BLaER1 (cell line): Measurements from ENCODE around the gene SBF2.

Source experiments
- H3K27ac ChIP-seq: shearing (Covaris generic); formaldehyde crosslinking; 2 replicates; pipeline ENCODE4 v1.8.1; 2022
- H3K27me3 ChIP-seq: shearing (Covaris generic); formaldehyde crosslinking; 2 replicates; pipeline ENCODE4 v1.8.1; 2022
- H3K36me3 ChIP-seq: shearing (Covaris generic); formaldehyde crosslinking; 2 replicates; pipeline ENCODE4 v1.8.1; 2022
- H3K4me1 ChIP-seq: shearing (Covaris generic); formaldehyde crosslinking; 2 replicates; pipeline ENCODE4 v1.8.1; 2022
- H3K4me2 ChIP-seq: shearing (Covaris generic); formaldehyde crosslinking; 2 replicates; pipeline ENCODE4 v1.8.1; 2022
- H3K4me3 ChIP-seq: shearing (Covaris generic); formaldehyde crosslinking; 2 replicates; pipeline ENCODE4 v1.8.1; 2022
- H3K9ac ChIP-seq: shearing (Covaris generic); formaldehyde crosslinking; 2 replicates; pipeline ENCODE4 v1.8.1; 2022
- H3K9me3 ChIP-seq: shearing (Covaris generic); formaldehyde crosslinking; 2 replicates; pipeline ENCODE4 v1.8.1; 2022
- H4K20me1 ChIP-seq: shearing (Covaris generic); formaldehyde crosslinking; 2 replicates; pipeline ENCODE4 v1.8.1; 2022
- Cebpa-rat ChIP-seq: shearing (Covaris generic); IDR thresholded peaks from 2 replicates; pipeline ENCODE4 v1.8.1; 2022

Gene SBF2

DNA sequence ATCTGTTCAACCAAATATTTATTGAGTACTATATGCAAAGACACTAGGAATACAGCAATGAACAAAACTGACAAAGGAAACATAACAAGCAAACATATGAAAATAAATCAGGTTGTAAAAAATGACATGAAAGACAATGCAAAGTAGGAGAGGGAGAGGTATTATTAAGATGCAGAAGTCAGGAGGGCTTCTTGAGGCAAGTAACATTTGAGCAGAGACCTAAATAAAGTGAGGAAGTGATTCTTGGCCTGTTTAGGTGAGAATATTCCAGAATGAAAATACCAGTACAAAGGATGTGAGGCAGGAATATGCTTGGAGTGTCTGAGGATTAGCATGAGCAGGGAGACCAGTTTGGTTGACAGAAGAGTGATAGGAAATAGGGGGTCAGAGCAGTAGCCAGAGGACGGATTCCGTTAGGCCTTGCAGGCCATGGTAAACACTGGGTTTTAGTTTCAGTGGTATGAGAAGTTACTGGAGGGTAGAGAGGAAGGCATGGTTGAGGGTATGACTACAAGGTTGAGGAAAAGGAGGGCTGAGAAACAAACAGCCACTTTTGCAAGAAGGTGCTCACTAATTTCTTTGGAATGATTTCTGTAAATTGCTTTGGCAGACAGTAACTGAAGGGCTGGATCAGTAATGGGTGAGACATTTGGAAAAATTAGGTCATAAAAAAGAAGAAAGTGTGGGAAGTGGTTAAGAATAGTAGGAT is 438.3 kb downstream of the SBF2 start:
- Histone ChIP-seq H3K9me3 (no peaks in the 10 kb centered on the region), H3K27ac (peak overlapping the region; percentile 87), H3K4me3 (peak overlapping the region; percentile 43; the same call in 1 of the 2 replicates), H3K4me2 (peak overlapping the region; percentile 79), H3K27me3 (no peaks in the 10 kb centered on the region), H3K4me1 (peaks cover 76% of the 10 kb centered on the region), H3K36me3 (no peaks in the 10 kb centered on the region), H4K20me1 (no peaks in the 10 kb centered on the region), H3K9ac (peak overlapping the region; percentile 56)
- TF ChIP-seq Cebpa-rat = no peak

DNA sequence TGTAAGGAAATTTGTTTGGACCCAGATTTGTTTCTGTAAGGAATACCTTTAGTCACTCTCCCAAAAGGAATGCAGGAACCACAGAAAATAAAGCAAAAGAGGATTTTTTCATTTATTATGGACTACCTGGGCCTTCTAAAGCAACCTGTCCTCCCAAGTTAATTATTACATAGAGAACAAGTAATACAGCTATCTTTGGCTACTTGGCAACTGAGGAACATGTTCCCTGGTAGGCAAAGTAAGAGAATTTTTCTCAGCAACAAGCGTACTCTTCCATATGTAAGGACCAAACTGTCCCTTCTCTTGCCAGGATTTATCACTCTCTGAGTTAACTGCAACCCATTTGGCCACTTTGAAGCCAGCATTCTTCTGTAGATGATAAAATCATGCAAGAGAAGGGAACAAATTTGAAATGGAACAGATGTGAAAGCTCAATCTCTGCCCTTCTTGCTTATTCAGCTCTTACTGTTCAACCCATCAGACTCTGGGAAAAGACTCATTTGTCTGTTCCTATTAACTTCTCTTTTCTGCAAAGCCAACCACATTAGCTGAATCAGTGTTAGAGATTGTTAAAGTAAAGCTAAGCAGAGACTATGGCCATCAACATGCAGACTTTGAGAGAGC is 440.0 kb downstream of the SBF2 start:
- TF ChIP-seq Cebpa-rat = no peak

GRCh38 chr11:9852465-9852864 is 441.6 kb downstream of the SBF2 start:
- Histone ChIP-seq H3K27me3 (no peaks in the 10 kb centered on the region), H3K9me3 (no peaks in the 10 kb centered on the region), H3K4me3 (no peak overlapping the region), H3K4me1 (peaks cover 47% of the 10 kb centered on the region), H3K27ac (no peak overlapping the region), H3K9ac (no peak overlapping the region), H4K20me1 (no peaks in the 10 kb centered on the region), H3K36me3 (no peaks in the 10 kb centered on the region), H3K4me2 (no peak overlapping the region)
- TF ChIP-seq Cebpa-rat = no peak

More for the DNA sequence above, 440.0 kb downstream of the SBF2 start:
- H4K20me1 ChIP-seq = no peaks in the 10 kb centered on the region
- H3K9me3 ChIP-seq = no peaks in the 10 kb centered on the region
- no peak overlapping the region for H3K4me3 ChIP-seq
- H3K9ac ChIP-seq = no peak overlapping the region; the same call in 1 of the 2 replicates
- H3K36me3 ChIP-seq = no peaks in the 10 kb centered on the region
- H3K4me2 ChIP-seq = peak overlapping the region; percentile 79
- H3K4me1 ChIP-seq = peaks cover 59% of the 10 kb centered on the region
- H3K27me3 ChIP-seq = no peaks in the 10 kb centered on the region
- H3K27ac ChIP-seq = peak overlapping the region; percentile 87

DNA sequence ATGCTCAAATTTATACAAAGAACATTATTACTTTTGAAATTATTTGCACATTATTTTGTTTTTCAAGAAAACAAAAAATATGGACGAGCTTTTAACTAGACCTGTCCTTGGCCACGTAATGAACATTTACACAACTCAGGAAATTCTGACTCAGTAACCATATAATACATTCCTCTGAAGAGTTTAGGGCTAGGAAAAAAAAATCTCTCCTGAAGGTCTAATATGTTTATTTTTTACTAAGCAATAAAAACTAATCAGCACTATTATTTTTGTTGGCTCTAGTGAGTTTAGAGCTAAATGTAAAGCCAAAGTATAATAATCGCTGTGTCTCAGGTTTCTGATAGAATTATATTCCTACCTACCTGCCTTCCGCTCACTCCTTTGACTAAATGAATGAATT is 442.7 kb downstream of the SBF2 start:
- H3K4me3 ChIP-seq = no peak overlapping the region
- H3K27ac ChIP-seq = no peak overlapping the region
- peaks cover 37% of the 10 kb centered on the region for H3K4me1 ChIP-seq
- no peak overlapping the region for H3K9ac ChIP-seq
- TF ChIP-seq Cebpa-rat = no peak
- no peaks in the 10 kb centered on the region for H3K9me3 ChIP-seq
- H3K36me3 ChIP-seq = no peaks in the 10 kb centered on the region
- H4K20me1 ChIP-seq = no peaks in the 10 kb centered on the region
- no peak overlapping the region for H3K4me2 ChIP-seq
- H3K27me3 ChIP-seq = no peaks in the 10 kb centered on the region

DNA sequence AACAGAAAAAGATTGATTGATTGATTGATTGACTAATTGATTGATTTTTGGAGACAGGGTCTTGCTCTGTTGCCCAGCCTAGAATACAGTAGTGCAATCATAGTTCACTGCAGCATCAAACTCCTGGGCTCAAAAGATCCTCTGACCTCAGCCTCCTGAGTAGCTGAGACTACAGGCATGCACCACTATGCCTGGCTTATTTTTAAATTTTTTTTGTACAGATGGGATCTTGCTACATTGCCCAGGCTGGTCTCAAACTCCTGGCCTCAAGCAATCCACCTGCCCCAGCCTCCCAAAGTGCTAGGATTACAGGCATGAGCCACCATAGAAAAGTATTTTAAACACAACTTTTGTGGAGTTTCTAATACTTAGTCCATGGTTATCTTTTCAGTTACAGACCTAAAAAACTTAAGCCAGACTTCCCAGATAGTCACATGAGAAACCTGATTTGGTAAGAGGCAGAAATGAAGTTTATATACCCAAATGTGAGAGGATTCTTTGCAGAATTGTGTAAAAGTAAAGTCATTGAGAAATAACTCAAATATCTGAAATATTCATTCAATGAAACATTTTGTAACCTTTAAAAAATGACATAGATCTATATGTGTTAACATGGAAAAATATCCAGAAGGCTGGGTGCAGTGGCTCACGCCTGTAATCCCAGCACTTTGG is 443.7 kb downstream of the SBF2 start:
- Histone ChIP-seq H3K4me1 (peaks cover 27% of the 10 kb centered on the region), H3K9me3 (no peaks in the 10 kb centered on the region), H3K9ac (no peak overlapping the region), H3K36me3 (no peaks in the 10 kb centered on the region), H4K20me1 (no peaks in the 10 kb centered on the region), H3K4me3 (no peak overlapping the region), H3K27me3 (no peaks in the 10 kb centered on the region), H3K4me2 (no peak overlapping the region), H3K27ac (no peak overlapping the region)
- TF ChIP-seq Cebpa-rat = no peak

DNA sequence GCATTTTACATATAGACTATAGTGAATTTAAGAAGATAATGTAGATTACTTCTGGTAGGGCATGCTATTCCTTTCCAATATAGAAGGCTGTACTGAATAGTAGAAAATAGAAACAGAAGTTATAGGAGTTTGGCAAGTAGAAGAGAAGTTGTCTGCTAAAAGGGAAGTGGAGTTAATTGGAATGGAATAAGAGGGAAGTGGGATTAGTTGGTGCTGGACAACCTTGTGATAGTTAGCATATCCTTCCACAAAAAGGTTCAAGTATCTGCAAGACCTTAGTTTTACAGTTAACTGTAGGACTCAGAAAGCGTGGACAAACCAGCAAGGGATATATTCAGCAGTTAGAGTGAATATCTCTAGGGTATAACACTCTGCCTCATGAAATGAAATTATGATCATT is 444.6 kb downstream of the SBF2 start:
- H3K9me3 ChIP-seq = no peaks in the 10 kb centered on the region
- H3K36me3 ChIP-seq = no peaks in the 10 kb centered on the region
- no peaks in the 10 kb centered on the region for H4K20me1 ChIP-seq
- TF ChIP-seq Cebpa-rat = no peak
- H3K4me2 ChIP-seq = no peak overlapping the region
- no peak overlapping the region for H3K27ac ChIP-seq
- H3K4me1 ChIP-seq = peaks cover 17% of the 10 kb centered on the region
- H3K4me3 ChIP-seq = no peak overlapping the region
- H3K27me3 ChIP-seq = no peaks in the 10 kb centered on the region
- no peak overlapping the region for H3K9ac ChIP-seq

- no peak for TF ChIP-seq Cebpa-rat
- Histone ChIP-seq H4K20me1 (no peaks in the 10 kb centered on the region), H3K36me3 (no peaks in the 10 kb centered on the region), H3K27ac (no peak overlapping the region), H3K4me3 (no peak overlapping the region), H3K4me1 (peaks cover 5% of the 10 kb centered on the region), H3K27me3 (no peaks in the 10 kb centered on the region), H3K9ac (no peak overlapping the region), H3K9me3 (no peaks in the 10 kb centered on the region), H3K4me2 (peak overlapping the region; percentile 28; the same call in 1 of the 2 replicates)
Observed at GRCh38 chr11:9847636-9848035, 446.4 kb downstream of the SBF2 start.

GRCh38 chr11:9842923-9843322 is 451.1 kb downstream of the SBF2 start:
- Histone ChIP-seq H3K4me1 (peaks cover 5% of the 10 kb centered on the region), H3K4me3 (no peak overlapping the region)

DNA sequence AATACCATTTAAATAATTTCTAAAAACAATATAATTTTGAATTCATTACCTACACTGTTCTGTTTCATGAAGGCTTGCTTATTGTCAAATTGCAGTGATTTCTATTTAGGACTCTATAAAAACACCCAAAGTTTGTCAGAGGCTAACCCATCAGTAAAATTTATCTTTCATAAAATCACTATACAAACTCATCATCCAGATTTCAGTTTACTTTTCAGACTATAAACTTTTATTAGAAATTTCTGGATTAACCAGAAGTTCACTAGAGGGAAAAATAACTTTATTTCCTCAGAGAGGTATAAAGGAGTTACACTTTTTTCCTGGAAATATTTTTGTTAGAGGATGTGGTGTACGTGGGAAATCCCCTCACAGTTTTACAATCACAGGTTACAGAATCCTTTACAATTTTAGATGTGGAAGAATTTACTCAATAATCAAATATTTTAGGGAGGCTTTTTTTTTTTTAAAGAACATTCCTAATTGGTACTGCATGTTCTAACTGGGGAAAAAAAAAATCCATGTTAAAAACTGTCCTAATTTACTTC is 453.5 kb downstream of the SBF2 start:
- Histone ChIP-seq H4K20me1 (no peaks in the 10 kb centered on the region), H3K4me1 (no peaks in the 10 kb centered on the region), H3K36me3 (peaks cover 6% of the 10 kb centered on the region; the same call in 1 of the 2 replicates), H3K27ac (no peak overlapping the region), H3K9ac (no peak overlapping the region), H3K9me3 (no peaks in the 10 kb centered on the region), H3K4me3 (no peak overlapping the region), H3K27me3 (no peaks in the 10 kb centered on the region), H3K4me2 (no peak overlapping the region)
- no peak for TF ChIP-seq Cebpa-rat

More at GRCh38 chr11:9842923-9843322, 451.1 kb downstream of the SBF2 start:
- Histone ChIP-seq H3K36me3 (peaks cover 6% of the 10 kb centered on the region; the same call in 1 of the 2 replicates), H3K27me3 (no peaks in the 10 kb centered on the region), H3K4me2 (no peak overlapping the region), H3K27ac (no peak overlapping the region), H4K20me1 (no peaks in the 10 kb centered on the region), H3K9me3 (no peaks in the 10 kb centered on the region), H3K9ac (no peak overlapping the region)
- TF ChIP-seq Cebpa-rat = no peak

- no peaks in the 10 kb centered on the region for H3K4me1 ChIP-seq
- H3K4me2 ChIP-seq = no peak overlapping the region
- peaks cover 6% of the 10 kb centered on the region; the same call in 1 of the 2 replicates for H3K36me3 ChIP-seq
- H3K4me3 ChIP-seq = no peak overlapping the region
- no peak for TF ChIP-seq Cebpa-rat
- no peak overlapping the region for H3K27ac ChIP-seq
- H3K27me3 ChIP-seq = no peaks in the 10 kb centered on the region
- no peak overlapping the region for H3K9ac ChIP-seq
- H4K20me1 ChIP-seq = no peaks in the 10 kb centered on the region
- H3K9me3 ChIP-seq = no peaks in the 10 kb centered on the region
Observed at GRCh38 chr11:9839550-9839949, 454.5 kb downstream of the SBF2 start.
